ENCODE data around the gene KRTAP12-2. TPM values are rescaled to one million over a fixed set of nuclear protein-coding genes. Genes with fewer than 3 reads are reported as not detected.
A peak's percentile ranks its signal among the peaks of the same experiment; 100 is the strongest.

Gene KRTAP12-2
- total RNA-seq, 1 experiment from 2014 or later: not detected

- Histone ChIP-seq H3K36me3 (replicated peaks; ENCODE audit: control insufficient read depth, insufficient read depth, low read length) (no peaks in the 10 kb centered on the region), H3K4me3 (ENCODE audit: insufficient read depth, low read depth, low read length) (no peak overlapping the region), H3K27me3 (ENCODE audit: control insufficient read depth, insufficient read depth, low read length) (no peaks in the 10 kb centered on the region)
- DNase-seq: no peak
These were observed 46.8 kb downstream of the KRTAP12-2 start for GRCh38 chr21:44619886-44620285.

GRCh38 chr21:44618909-44619308, 47.8 kb downstream of the KRTAP12-2 start:
- no peak for DNase-seq
- no peaks in the 10 kb centered on the region for H3K36me3 ChIP-seq (replicated peaks; ENCODE audit: control insufficient read depth, insufficient read depth, low read length)
- H3K27me3 ChIP-seq (ENCODE audit: control insufficient read depth, insufficient read depth, low read length): no peaks in the 10 kb centered on the region
- no peak overlapping the region for H3K4me3 ChIP-seq (ENCODE audit: insufficient read depth, low read depth, low read length)

GRCh38 chr21:44618504-44618903, 48.2 kb downstream of the KRTAP12-2 start:
- no peaks in the 10 kb centered on the region for H3K27me3 ChIP-seq (ENCODE audit: control insufficient read depth, insufficient read depth, low read length)
- H3K4me3 ChIP-seq (ENCODE audit: insufficient read depth, low read depth, low read length): no peak overlapping the region
- no peaks in the 10 kb centered on the region for H3K36me3 ChIP-seq (replicated peaks; ENCODE audit: control insufficient read depth, insufficient read depth, low read length)
- DNase-seq: peak; percentile 74

- peak; percentile 63 for DNase-seq
- Histone ChIP-seq H3K27me3 (ENCODE audit: control insufficient read depth, insufficient read depth, low read length) (no peaks in the 10 kb centered on the region), H3K4me3 (ENCODE audit: insufficient read depth, low read depth, low read length) (no peak overlapping the region), H3K36me3 (replicated peaks; ENCODE audit: control insufficient read depth, insufficient read depth, low read length) (no peaks in the 10 kb centered on the region)
These were observed 49.6 kb downstream of the KRTAP12-2 start for GRCh38 chr21:44617071-44617501.

GRCh38 chr21:44616591-44616926, 50.2 kb downstream of the KRTAP12-2 start:
- H3K4me3 ChIP-seq (ENCODE audit: insufficient read depth, low read depth, low read length): no peak overlapping the region
- no peak for DNase-seq

More at GRCh38 chr21:44616591-44616926, 50.2 kb downstream of the KRTAP12-2 start:
- Histone ChIP-seq H3K27me3 (ENCODE audit: control insufficient read depth, insufficient read depth, low read length) (no peaks in the 10 kb centered on the region), H3K36me3 (replicated peaks; ENCODE audit: control insufficient read depth, insufficient read depth, low read length) (no peaks in the 10 kb centered on the region)

Other genes starting within 250 kb of the KRTAP12-2 start
- 3.8 and 4.6 TPM in 2 replicates for gene LRRC3, start 211.4 kb downstream of the KRTAP12-2 start, total RNA-seq (2014; rRNA removed; shearing (Covaris generic))
- gene KRTAP10-1, start 126.7 kb downstream of the KRTAP12-2 start, total RNA-seq (2014; rRNA removed; shearing (Covaris generic)): not detected in 2 replicates
- not detected in 2 replicates for gene KRTAP10-2, start 115.4 kb downstream of the KRTAP12-2 start, total RNA-seq (2014; rRNA removed; shearing (Covaris generic))
- gene KRTAP10-3, start 108.1 kb downstream of the KRTAP12-2 start, total RNA-seq (2014; rRNA removed; shearing (Covaris generic)): not detected in 2 replicates
- not detected in 2 replicates for gene KRTAP10-4, start 93.2 kb downstream of the KRTAP12-2 start, total RNA-seq (2014; rRNA removed; shearing (Covaris generic))
- gene KRTAP10-5, start 86.3 kb downstream of the KRTAP12-2 start, total RNA-seq (2014; rRNA removed; shearing (Covaris generic)): not detected in 2 replicates
- gene KRTAP10-6, start 74.4 kb downstream of the KRTAP12-2 start, total RNA-seq (2014; rRNA removed; shearing (Covaris generic)): not detected in 2 replicates
- not detected in 2 replicates for gene KRTAP10-7, start 66.3 kb downstream of the KRTAP12-2 start, total RNA-seq (2014; rRNA removed; shearing (Covaris generic))
- not detected in 2 replicates for gene KRTAP10-8, start 54.8 kb downstream of the KRTAP12-2 start, total RNA-seq (2014; rRNA removed; shearing (Covaris generic))
- not detected in 2 replicates for gene KRTAP10-9, start 39.8 kb downstream of the KRTAP12-2 start, total RNA-seq (2014; rRNA removed; shearing (Covaris generic))
- gene KRTAP10-10, start 29.6 kb downstream of the KRTAP12-2 start, total RNA-seq (2014; rRNA removed; shearing (Covaris generic)): not detected in 2 replicates
- not detected in 2 replicates for gene KRTAP10-11, start 20.5 kb downstream of the KRTAP12-2 start, total RNA-seq (2014; rRNA removed; shearing (Covaris generic))
- not detected in 2 replicates for gene KRTAP12-4, start 12.3 kb downstream of the KRTAP12-2 start, total RNA-seq (2014; rRNA removed; shearing (Covaris generic))
- not detected in 2 replicates for gene KRTAP12-3, start 9.0 kb downstream of the KRTAP12-2 start, total RNA-seq (2014; rRNA removed; shearing (Covaris generic))
- gene KRTAP12-1, start 15.2 kb upstream of the KRTAP12-2 start, total RNA-seq (2014; rRNA removed; shearing (Covaris generic)): 0.17 TPM in 1 of 2 replicates, not detected in the other
- not detected in 2 replicates for gene KRTAP10-12, start 30.2 kb upstream of the KRTAP12-2 start, total RNA-seq (2014; rRNA removed; shearing (Covaris generic))
- 1.0 and 1.8 TPM in 2 replicates for gene TSPEAR, start 44.6 kb upstream of the KRTAP12-2 start, total RNA-seq (2014; rRNA removed; shearing (Covaris generic))
- gene UBE2G2, start 134.9 kb upstream of the KRTAP12-2 start, total RNA-seq (2014; rRNA removed; shearing (Covaris generic)): 66.4 and 76.8 TPM in 2 replicates
- gene SUMO3, start 151.1 kb upstream of the KRTAP12-2 start, total RNA-seq (2014; rRNA removed; shearing (Covaris generic)): 80.8 and 91.1 TPM in 2 replicates
- gene PTTG1IP, start 206.8 kb upstream of the KRTAP12-2 start, total RNA-seq (2014; rRNA removed; shearing (Covaris generic)): 117 and 134 TPM in 2 replicates